Nephron (organoid): ENCODE measurements around the gene ZNF277.

Experiments used
- H3K27ac Mint-ChIP-seq, 3 experiments: 2 replicates each; pipeline ENCODE4 v1.8.0; 2020; ENCODE audit warnings: mixed read lengths in 3 of 3, mild to moderate bottlenecking in 2 of 3, moderate library complexity in 1 of 3
- H3K27me3 Mint-ChIP-seq: 2 replicates; pipeline ENCODE4 v1.8.0; 2021; ENCODE audit warnings: low read depth, mild to moderate bottlenecking, moderate library complexity, mixed read lengths
- H3K36me3 Mint-ChIP-seq: 2 replicates; pipeline ENCODE4 v1.8.0; 2020; ENCODE audit warnings: low read depth, mixed read lengths
- H3K4me1 Mint-ChIP-seq: 2 replicates; pipeline ENCODE4 v1.8.0; 2020; ENCODE audit warnings: mixed read lengths
- H3K4me3 Mint-ChIP-seq, 3 experiments: 2 replicates each; pipeline ENCODE4 v1.8.0; 2020; ENCODE audit warnings: mild to moderate bottlenecking in 3 of 3, mixed read lengths in 3 of 3, moderate library complexity in 2 of 3
- H3K9me3 Mint-ChIP-seq: 2 replicates; pipeline ENCODE4 v1.8.0; 2020; ENCODE audit warnings: mixed read lengths
- TF ChIP-seq, protein P1 (sequence below), 3 experiments: fragments of 200-600 bp; sonication (generic); IDR thresholded peaks; one replicate each; pipeline ENCODE4 v1.5.0; 2021; ENCODE audit warnings: antibody characterized with exemption in 3 of 3; ENCODE audit not compliant: unreplicated experiment in 3 of 3

Gene ZNF277

DNA sequence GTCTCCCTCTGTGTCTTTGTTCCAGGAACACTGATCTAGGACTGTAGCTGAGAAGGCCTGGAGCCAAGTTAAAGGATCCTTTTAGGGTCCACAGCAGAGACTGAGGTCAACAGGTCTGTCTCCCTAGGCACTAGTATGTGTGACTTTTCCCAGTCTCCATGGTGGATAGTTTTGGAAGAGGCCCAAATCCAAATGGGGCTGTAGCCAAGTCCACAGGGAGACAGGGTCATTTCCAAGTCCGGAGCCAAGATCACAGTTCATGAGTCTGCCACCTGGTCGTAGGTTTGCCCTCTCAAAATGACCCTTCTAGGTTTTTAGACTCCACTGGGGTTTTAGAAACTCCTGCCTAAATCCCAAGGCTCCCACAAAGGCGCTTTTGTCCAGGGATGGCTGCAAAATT, 16.8 kb downstream of the ZNF277 start:
- Mint-ChIP-seq H3K27me3 (no peaks in the 10 kb centered on the region), H3K36me3 (peaks cover 35% of the 10 kb centered on the region), H3K9me3 (peaks cover 3% of the 10 kb centered on the region), H3K4me3 (no peak overlapping the region), H3K4me1 (peaks cover 18% of the 10 kb centered on the region), H3K27ac (no peak overlapping the region)
- TF ChIP-seq, protein P1, sequence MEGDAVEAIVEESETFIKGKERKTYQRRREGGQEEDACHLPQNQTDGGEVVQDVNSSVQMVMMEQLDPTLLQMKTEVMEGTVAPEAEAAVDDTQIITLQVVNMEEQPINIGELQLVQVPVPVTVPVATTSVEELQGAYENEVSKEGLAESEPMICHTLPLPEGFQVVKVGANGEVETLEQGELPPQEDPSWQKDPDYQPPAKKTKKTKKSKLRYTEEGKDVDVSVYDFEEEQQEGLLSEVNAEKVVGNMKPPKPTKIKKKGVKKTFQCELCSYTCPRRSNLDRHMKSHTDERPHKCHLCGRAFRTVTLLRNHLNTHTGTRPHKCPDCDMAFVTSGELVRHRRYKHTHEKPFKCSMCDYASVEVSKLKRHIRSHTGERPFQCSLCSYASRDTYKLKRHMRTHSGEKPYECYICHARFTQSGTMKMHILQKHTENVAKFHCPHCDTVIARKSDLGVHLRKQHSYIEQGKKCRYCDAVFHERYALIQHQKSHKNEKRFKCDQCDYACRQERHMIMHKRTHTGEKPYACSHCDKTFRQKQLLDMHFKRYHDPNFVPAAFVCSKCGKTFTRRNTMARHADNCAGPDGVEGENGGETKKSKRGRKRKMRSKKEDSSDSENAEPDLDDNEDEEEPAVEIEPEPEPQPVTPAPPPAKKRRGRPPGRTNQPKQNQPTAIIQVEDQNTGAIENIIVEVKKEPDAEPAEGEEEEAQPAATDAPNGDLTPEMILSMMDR (IDR thresholded peaks at IDR 0.05; ENCODE audit: unreplicated experiment in 3 of 3), result no peak

DNA sequence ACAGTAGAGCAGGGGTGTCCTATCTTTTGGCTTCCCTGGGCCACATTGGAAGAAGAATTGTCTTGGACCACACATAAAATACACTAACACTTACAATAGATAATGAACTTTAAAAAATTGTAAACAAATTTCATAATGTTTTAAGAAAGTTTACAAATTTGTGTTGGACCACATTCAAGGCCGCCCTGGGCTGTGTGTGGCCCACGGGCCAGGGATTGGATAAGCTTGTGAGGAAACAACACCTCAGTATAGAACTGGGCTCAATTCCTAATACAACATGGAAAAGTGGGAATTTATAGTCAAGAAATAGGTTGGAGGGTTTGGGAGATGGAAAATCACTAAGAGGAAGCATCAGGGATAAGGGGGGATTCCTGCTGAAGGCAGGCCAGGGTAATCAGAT, 17.7 kb downstream of the ZNF277 start:
- no peak overlapping the region for H3K4me3 Mint-ChIP-seq
- peaks cover 18% of the 10 kb centered on the region for H3K4me1 Mint-ChIP-seq
- TF ChIP-seq, protein P1 (IDR thresholded peaks at IDR 0.05; ENCODE audit: unreplicated experiment in 3 of 3), result no peak
- peaks cover 35% of the 10 kb centered on the region for H3K36me3 Mint-ChIP-seq
- no peaks in the 10 kb centered on the region for H3K27me3 Mint-ChIP-seq
- peaks cover 3% of the 10 kb centered on the region for H3K9me3 Mint-ChIP-seq
- H3K27ac Mint-ChIP-seq, result no peak overlapping the region

DNA sequence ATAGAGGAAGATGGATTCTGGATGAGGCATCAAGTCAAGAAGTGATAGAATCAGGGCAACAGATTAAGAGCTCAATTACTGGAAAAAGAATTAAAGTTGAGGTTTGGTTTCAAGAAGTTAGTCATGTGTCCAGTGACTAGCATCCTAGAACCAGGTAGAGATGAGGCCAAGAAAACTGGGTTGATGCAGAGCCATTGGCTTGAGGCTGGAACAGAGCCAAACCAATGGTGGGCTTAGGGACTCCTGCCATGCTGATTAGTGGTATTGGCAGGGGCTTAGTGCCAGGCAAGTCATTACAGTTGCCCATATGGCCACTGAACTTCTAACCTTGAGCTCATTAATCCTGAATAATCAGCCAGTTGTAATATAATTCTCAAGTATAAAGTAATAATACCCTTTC, 18.5 kb downstream of the ZNF277 start:
- no peak overlapping the region for H3K4me3 Mint-ChIP-seq

DNA sequence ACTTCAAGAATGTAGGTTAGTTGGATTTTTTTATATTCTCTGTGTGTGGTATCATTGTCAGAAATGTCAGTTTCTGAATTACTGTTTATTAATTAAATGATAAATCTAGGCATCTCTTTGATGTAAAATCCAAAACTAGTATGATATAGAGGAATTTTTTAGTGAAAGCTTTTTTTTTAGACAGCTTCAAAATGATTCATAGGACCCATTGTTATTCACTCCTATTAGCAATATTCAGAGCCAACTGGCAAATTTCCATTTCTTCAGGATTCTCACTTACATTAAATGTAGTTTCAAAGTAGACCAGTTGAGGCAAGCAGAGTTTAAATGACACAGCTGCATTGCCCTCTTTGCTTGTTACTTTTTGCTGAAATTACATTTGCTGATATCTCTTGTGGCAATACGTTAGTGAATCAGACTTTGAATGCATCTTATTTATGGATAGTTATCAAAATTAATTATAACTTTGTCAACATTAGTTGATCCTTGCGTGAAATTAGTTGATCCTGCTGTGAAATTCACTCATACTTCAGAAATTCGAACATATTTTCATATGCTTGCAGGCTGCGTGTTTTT, 20.3 kb downstream of the ZNF277 start:
- H3K9me3 Mint-ChIP-seq, result peaks cover 3% of the 10 kb centered on the region
- no peak overlapping the region for H3K27ac Mint-ChIP-seq
- H3K4me3 Mint-ChIP-seq, result no peak overlapping the region
- peaks cover 18% of the 10 kb centered on the region for H3K4me1 Mint-ChIP-seq
- TF ChIP-seq, protein P1 (IDR thresholded peaks at IDR 0.05; ENCODE audit: unreplicated experiment in 3 of 3), result no peak
- peaks cover 23% of the 10 kb centered on the region for H3K36me3 Mint-ChIP-seq
- H3K27me3 Mint-ChIP-seq, result no peaks in the 10 kb centered on the region

More for the DNA sequence above, 18.5 kb downstream of the ZNF277 start:
- Mint-ChIP-seq H3K27me3 (no peaks in the 10 kb centered on the region), H3K9me3 (peaks cover 3% of the 10 kb centered on the region), H3K27ac (no peak overlapping the region), H3K4me1 (peaks cover 18% of the 10 kb centered on the region), H3K36me3 (peaks cover 33% of the 10 kb centered on the region)
- TF ChIP-seq, protein P1 (IDR thresholded peaks at IDR 0.05; ENCODE audit: unreplicated experiment in 3 of 3), result no peak

DNA sequence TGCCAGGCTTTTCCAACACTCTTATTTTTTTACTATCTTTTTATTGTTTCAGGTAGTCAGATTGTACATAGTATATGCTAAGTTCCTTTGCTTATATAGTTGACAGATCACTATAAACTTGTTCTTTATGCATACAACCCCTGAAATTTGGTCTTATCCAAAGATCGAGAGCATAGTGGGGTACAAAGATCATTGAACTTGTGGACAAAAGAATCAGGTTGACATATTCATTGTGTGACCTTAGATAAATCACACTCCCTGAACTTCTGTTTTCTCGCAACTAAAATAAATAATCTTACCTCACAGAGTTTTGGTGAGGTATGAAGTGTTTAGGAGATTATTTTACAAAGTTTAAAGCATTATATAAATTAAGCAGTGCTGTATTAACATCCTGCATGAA, 22.1 kb downstream of the ZNF277 start:
- no peaks in the 10 kb centered on the region for H3K9me3 Mint-ChIP-seq
- H3K27ac Mint-ChIP-seq, result no peak overlapping the region
- no peak overlapping the region for H3K4me3 Mint-ChIP-seq
- H3K27me3 Mint-ChIP-seq, result no peaks in the 10 kb centered on the region
- H3K36me3 Mint-ChIP-seq, result peaks cover 10% of the 10 kb centered on the region
- peaks cover 18% of the 10 kb centered on the region for H3K4me1 Mint-ChIP-seq
- TF ChIP-seq, protein P1 (IDR thresholded peaks at IDR 0.05; ENCODE audit: unreplicated experiment in 3 of 3), result no peak

DNA sequence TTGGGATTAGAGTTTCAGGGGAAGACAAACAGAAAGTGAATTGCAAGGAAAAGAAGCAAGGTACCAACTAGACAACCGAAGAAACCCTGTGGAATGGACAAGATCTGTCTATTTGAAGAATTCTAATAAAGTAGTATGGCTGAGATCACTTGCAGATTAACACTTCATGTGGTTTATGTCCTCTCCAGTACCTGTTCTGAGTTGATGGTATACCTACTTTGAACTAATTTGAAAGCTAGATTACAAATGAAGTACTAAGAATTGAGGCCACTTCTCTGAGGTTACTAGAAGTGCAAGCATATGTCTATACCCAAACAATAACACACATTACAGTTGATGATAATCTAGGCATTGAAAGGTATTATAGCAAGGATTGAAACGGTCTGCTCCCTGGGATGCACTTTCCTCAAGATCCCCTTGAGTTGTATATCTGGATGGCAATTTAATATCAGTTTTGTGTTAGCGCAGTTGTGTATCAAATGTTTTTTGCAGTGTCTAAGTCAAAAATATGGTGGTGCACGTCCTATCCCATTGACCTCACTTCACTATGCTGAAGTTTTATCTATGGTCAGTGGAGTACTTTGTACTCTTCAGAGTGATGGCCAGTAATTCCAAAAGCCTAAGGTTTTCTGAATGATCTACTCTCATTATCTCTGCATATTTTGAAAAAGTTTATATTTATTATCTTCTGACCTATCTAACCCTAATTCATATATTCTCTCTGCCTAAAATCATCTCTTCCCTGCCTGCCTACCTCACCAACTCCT, 25.9 kb downstream of the ZNF277 start:
- Mint-ChIP-seq H3K27ac (no peak overlapping the region), H3K9me3 (peaks cover 3% of the 10 kb centered on the region), H3K4me1 (peaks cover 4% of the 10 kb centered on the region), H3K27me3 (no peaks in the 10 kb centered on the region), H3K36me3 (peaks cover 3% of the 10 kb centered on the region), H3K4me3 (no peak overlapping the region)
- TF ChIP-seq, protein P1 (IDR thresholded peaks at IDR 0.05; ENCODE audit: unreplicated experiment in 3 of 3), result no peak
